ENCODE results near the gene IFNAR2. TPM values are rescaled to one million over a fixed set of nuclear protein-coding genes. Genes with fewer than 3 reads are reported as not detected.

The IFNAR2 gene
- polyA plus RNA-seq, 1 donor from 2014 or later, result 10.3 TPM

DNA sequence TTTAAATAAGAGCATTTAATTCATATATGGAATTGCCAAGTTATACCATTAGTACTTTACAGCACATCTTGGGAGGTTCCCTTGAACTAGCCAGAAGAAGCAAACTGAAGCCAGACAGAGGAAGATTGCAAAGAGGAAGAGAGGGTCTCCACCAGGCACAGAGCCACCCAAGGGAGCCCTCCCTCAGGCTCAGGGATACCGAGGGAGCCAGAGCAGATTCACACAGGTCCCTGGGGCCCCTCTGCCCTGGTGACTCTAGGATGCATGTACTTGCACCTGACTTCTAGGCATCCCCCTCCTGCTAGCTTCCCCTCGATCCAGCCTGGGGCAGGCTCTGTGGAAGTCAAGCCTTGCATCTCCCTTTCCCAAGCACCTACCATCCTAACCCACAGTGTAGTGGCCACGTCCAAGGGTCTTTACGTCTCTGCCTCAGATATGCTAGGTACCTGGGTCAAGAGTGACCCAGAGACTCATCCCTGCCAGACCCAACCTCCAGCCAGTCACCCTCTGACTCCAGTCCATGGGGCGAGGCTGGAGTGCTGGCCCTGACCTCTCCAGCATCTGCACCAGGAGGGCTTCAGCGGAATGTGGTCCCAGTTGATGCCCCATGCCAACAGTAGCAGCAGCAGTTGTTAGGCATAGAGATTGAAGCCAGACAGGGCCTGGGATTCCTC, 6.4 kb downstream of the IFNAR2 start:
- TF ChIP-seq MXI1 (conservative IDR thresholded peaks at IDR 0.05; ENCODE audit: poor library complexity, severe bottlenecking) (no peak), POLR2AphosphoS5 (IDR thresholded peaks at IDR 0.05) (no peak), EZH2 (IDR thresholded peaks at IDR 0.05; ENCODE audit: borderline replicate concordance, insufficient read depth, low read length, poor library complexity, severe bottlenecking) (no peak), RAD21 (conservative IDR thresholded peaks at IDR 0.05) (no peak), EP300 (conservative IDR thresholded peaks at IDR 0.05; ENCODE audit: poor library complexity, severe bottlenecking) (no peak), SMC3 (conservative IDR thresholded peaks at IDR 0.05; ENCODE audit: poor library complexity) (no peak), TAF1 (IDR thresholded peaks at IDR 0.05; ENCODE audit: low read depth) (no peak)
- TF ChIP-seq, protein P1, sequence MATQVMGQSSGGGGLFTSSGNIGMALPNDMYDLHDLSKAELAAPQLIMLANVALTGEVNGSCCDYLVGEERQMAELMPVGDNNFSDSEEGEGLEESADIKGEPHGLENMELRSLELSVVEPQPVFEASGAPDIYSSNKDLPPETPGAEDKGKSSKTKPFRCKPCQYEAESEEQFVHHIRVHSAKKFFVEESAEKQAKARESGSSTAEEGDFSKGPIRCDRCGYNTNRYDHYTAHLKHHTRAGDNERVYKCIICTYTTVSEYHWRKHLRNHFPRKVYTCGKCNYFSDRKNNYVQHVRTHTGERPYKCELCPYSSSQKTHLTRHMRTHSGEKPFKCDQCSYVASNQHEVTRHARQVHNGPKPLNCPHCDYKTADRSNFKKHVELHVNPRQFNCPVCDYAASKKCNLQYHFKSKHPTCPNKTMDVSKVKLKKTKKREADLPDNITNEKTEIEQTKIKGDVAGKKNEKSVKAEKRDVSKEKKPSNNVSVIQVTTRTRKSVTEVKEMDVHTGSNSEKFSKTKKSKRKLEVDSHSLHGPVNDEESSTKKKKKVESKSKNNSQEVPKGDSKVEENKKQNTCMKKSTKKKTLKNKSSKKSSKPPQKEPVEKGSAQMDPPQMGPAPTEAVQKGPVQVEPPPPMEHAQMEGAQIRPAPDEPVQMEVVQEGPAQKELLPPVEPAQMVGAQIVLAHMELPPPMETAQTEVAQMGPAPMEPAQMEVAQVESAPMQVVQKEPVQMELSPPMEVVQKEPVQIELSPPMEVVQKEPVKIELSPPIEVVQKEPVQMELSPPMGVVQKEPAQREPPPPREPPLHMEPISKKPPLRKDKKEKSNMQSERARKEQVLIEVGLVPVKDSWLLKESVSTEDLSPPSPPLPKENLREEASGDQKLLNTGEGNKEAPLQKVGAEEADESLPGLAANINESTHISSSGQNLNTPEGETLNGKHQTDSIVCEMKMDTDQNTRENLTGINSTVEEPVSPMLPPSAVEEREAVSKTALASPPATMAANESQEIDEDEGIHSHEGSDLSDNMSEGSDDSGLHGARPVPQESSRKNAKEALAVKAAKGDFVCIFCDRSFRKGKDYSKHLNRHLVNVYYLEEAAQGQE (IDR thresholded peaks at IDR 0.05; ENCODE audit: borderline replicate concordance), result no peak
- TF ChIP-seq, protein P2, sequence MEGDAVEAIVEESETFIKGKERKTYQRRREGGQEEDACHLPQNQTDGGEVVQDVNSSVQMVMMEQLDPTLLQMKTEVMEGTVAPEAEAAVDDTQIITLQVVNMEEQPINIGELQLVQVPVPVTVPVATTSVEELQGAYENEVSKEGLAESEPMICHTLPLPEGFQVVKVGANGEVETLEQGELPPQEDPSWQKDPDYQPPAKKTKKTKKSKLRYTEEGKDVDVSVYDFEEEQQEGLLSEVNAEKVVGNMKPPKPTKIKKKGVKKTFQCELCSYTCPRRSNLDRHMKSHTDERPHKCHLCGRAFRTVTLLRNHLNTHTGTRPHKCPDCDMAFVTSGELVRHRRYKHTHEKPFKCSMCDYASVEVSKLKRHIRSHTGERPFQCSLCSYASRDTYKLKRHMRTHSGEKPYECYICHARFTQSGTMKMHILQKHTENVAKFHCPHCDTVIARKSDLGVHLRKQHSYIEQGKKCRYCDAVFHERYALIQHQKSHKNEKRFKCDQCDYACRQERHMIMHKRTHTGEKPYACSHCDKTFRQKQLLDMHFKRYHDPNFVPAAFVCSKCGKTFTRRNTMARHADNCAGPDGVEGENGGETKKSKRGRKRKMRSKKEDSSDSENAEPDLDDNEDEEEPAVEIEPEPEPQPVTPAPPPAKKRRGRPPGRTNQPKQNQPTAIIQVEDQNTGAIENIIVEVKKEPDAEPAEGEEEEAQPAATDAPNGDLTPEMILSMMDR (IDR thresholded peaks at IDR 0.05; ENCODE audit: poor library complexity, severe bottlenecking), result no peak
- no peaks in the 10 kb centered on the region for H3K9me2 ChIP-seq (ENCODE audit: insufficient read depth, low read length)
- H3K36me3 ChIP-seq (ENCODE audit: insufficient read depth, low read length), result no peaks in the 10 kb centered on the region
- H3K9ac ChIP-seq (ENCODE audit: low read length), result no peak overlapping the region
- no peak overlapping the region for H3K4me3 ChIP-seq (ENCODE audit: low read length)
- H4K20me1 ChIP-seq (ENCODE audit: insufficient read depth), result no peaks in the 10 kb centered on the region
- H3K27me3 ChIP-seq (ENCODE audit: insufficient read depth, low read depth, low read length), result no peaks in the 10 kb centered on the region
- no peaks in the 10 kb centered on the region for H3F3A ChIP-seq (ENCODE audit: insufficient read depth, low read length, poor library complexity, severe bottlenecking)
- H3K4me2 ChIP-seq (ENCODE audit: low read length), result no peak overlapping the region
- H3K79me2 ChIP-seq (replicated peaks; ENCODE audit: insufficient read depth, low read length), result peaks cover 17% of the 10 kb centered on the region
- H2AFZ ChIP-seq (ENCODE audit: low read depth, low read length), result no peak overlapping the region
- no peak overlapping the region for H3K27ac ChIP-seq (ENCODE audit: low read length)
- peaks cover 3% of the 10 kb centered on the region for H3K9me3 ChIP-seq (ENCODE audit: low read length)

DNA sequence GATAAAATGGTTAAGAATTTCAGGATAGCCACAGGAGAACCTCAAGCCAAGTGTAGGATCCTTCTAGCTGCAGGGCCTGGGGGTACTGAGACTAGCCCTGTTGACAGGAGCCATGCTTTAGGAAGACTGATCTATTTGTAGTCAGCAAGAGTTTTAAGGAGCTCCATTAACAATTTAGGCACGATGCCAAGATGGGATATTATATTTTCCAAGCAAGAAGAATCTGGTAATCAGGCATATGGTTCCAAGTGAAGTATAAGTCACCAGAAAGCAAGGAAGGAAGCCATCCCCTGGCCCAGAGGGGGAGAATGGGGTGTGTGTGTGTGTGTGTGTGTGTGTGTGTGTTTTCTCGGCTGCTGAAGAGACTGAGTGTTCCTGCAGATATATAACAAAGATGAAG, 7.0 kb downstream of the IFNAR2 start:
- H4K20me1 ChIP-seq (ENCODE audit: insufficient read depth), result no peaks in the 10 kb centered on the region
- TF ChIP-seq RAD21 (conservative IDR thresholded peaks at IDR 0.05) (no peak), SMC3 (conservative IDR thresholded peaks at IDR 0.05; ENCODE audit: poor library complexity) (no peak), EP300 (conservative IDR thresholded peaks at IDR 0.05; ENCODE audit: poor library complexity, severe bottlenecking) (no peak), EZH2 (IDR thresholded peaks at IDR 0.05; ENCODE audit: borderline replicate concordance, insufficient read depth, low read length, poor library complexity, severe bottlenecking) (no peak), TAF1 (IDR thresholded peaks at IDR 0.05; ENCODE audit: low read depth) (no peak), MXI1 (conservative IDR thresholded peaks at IDR 0.05; ENCODE audit: poor library complexity, severe bottlenecking) (no peak), POLR2AphosphoS5 (IDR thresholded peaks at IDR 0.05) (no peak)
- TF ChIP-seq, protein P2 (IDR thresholded peaks at IDR 0.05; ENCODE audit: poor library complexity, severe bottlenecking), result no peak
- TF ChIP-seq, protein P1 (IDR thresholded peaks at IDR 0.05; ENCODE audit: borderline replicate concordance), result no peak
- no peak overlapping the region for H3K27ac ChIP-seq (ENCODE audit: low read length)

More for the DNA sequence above, 7.0 kb downstream of the IFNAR2 start:
- H3K4me2 ChIP-seq (ENCODE audit: low read length), result no peak overlapping the region
- H3K9ac ChIP-seq (ENCODE audit: low read length), result no peak overlapping the region
- no peaks in the 10 kb centered on the region for H3K36me3 ChIP-seq (ENCODE audit: insufficient read depth, low read length)
- no peaks in the 10 kb centered on the region for H3K27me3 ChIP-seq (ENCODE audit: insufficient read depth, low read depth, low read length)
- peaks cover 13% of the 10 kb centered on the region for H3K79me2 ChIP-seq (replicated peaks; ENCODE audit: insufficient read depth, low read length)
- no peaks in the 10 kb centered on the region for H3K9me2 ChIP-seq (ENCODE audit: insufficient read depth, low read length)
- no peak overlapping the region for H3K4me3 ChIP-seq (ENCODE audit: low read length)
- no peaks in the 10 kb centered on the region for H3F3A ChIP-seq (ENCODE audit: insufficient read depth, low read length, poor library complexity, severe bottlenecking)
- peaks cover 3% of the 10 kb centered on the region for H3K9me3 ChIP-seq (ENCODE audit: low read length)
- H2AFZ ChIP-seq (ENCODE audit: low read depth, low read length), result no peak overlapping the region

Data from neural cell (in vitro differentiated cells).